HepG2 (cell line): ENCODE results near the gene AK2. TPM values are rescaled to one million over a fixed set of nuclear protein-coding genes. Genes with fewer than 3 reads are reported as not detected.

Experiments used
- AKAP8 ChIP-seq: sonication (generic); formaldehyde crosslinking; IDR thresholded peaks from 2 replicates; pipeline ENCODE4 v1.5.1; 2020; ENCODE audit warnings: mild to moderate bottlenecking, missing genetic modification reagents
- BATF2 ChIP-seq: sonication (generic); formaldehyde crosslinking; IDR thresholded peaks from 2 replicates; pipeline ENCODE4 v1.8.0; 2022; ENCODE audit warnings: mild to moderate bottlenecking, missing genetic modification reagents, moderate library complexity
- BCL6 ChIP-seq: IDR thresholded peaks from 2 replicates; pipeline ENCODE4 v1.6.1; 2016; ENCODE audit warnings: missing genetic modification reagents, missing compliant biosample characterization
- BHLHE40 ChIP-seq: IDR thresholded peaks from 2 replicates; pipeline ENCODE4 v1.6.1; 2011; ENCODE audit warnings: low read length, improper control_type of control experiment
- FOSL2 ChIP-seq: sonication (generic); formaldehyde crosslinking; IDR thresholded peaks from 2 replicates; pipeline ENCODE4 v1.4.0; 2020; ENCODE audit warnings: missing genetic modification reagents
- GABPB1 ChIP-seq: IDR thresholded peaks from 2 replicates; pipeline ENCODE4 v1.6.1; 2016; ENCODE audit warnings: mild to moderate bottlenecking, missing genetic modification reagents, moderate library complexity, missing compliant biosample characterization
- GATAD1 ChIP-seq: IDR thresholded peaks from 2 replicates; pipeline ENCODE4 v1.6.1; 2016; ENCODE audit warnings: missing genetic modification reagents, missing compliant biosample characterization
- HNF4A ChIP-seq: sonication (generic); formaldehyde crosslinking; IDR thresholded peaks from 2 replicates; pipeline ENCODE4 v1.4.0; 2020; ENCODE audit warnings: missing genetic modification reagents
- MAFK ChIP-seq, 2 experiments: IDR thresholded peaks in 1 of 2; conservative IDR thresholded peaks in 1 of 2; 2 replicates each; pipeline ENCODE4 v1.6.1; 2011; ENCODE audit warnings: improper control_type of control experiment in 2 of 2, low read length in 2 of 2
- MTF1 ChIP-seq: sonication (generic); formaldehyde crosslinking; IDR thresholded peaks from 2 replicates; pipeline ENCODE4 v1.5.0; 2020; ENCODE audit warnings: missing genetic modification reagents
- NFYB ChIP-seq: sonication (generic); formaldehyde crosslinking; IDR thresholded peaks from 2 replicates; pipeline ENCODE4 v1.4.0; 2020; ENCODE audit warnings: missing genetic modification reagents
- NFYC ChIP-seq: IDR thresholded peaks from 2 replicates; pipeline ENCODE4 v1.6.1; 2016; ENCODE audit warnings: missing genetic modification reagents, missing compliant biosample characterization
- NKX3-1 ChIP-seq: sonication (generic); formaldehyde crosslinking; IDR thresholded peaks from 2 replicates; pipeline ENCODE4 v1.5.0; 2020; ENCODE audit warnings: missing genetic modification reagents
- RAD51 ChIP-seq: fragments of 450-650 bp; IDR thresholded peaks from 2 replicates; pipeline ENCODE4 v1.6.1; 2016; ENCODE audit warnings: borderline replicate concordance
- RFX1 ChIP-seq: fragments of 450-650 bp; IDR thresholded peaks from 2 replicates; pipeline ENCODE4 v1.6.1; 2017
- RFXAP ChIP-seq: sonication (generic); formaldehyde crosslinking; IDR thresholded peaks from 2 replicates; pipeline ENCODE4 v1.4.0; 2020; ENCODE audit warnings: missing genetic modification reagents, borderline replicate concordance
- SMC3 ChIP-seq: IDR thresholded peaks from 2 replicates; pipeline ENCODE4 v1.6.1; 2011; ENCODE audit warnings: low read length, improper control_type of control experiment
- ZMYM4 ChIP-seq: sonication (generic); formaldehyde crosslinking; IDR thresholded peaks from 2 replicates; pipeline ENCODE4 v1.8.1; 2023; ENCODE audit warnings: mild to moderate bottlenecking, missing genetic modification reagents
- ZNF501 ChIP-seq: sonication (generic); formaldehyde crosslinking; IDR thresholded peaks from 2 replicates; pipeline ENCODE4 v1.5.1; 2020; ENCODE audit warnings: mild to moderate bottlenecking, moderate library complexity, missing genetic modification reagents
- ZNF615 ChIP-seq: sonication (generic); formaldehyde crosslinking; IDR thresholded peaks from 2 replicates; pipeline ENCODE4 v1.5.0; 2020; ENCODE audit warnings: mild to moderate bottlenecking, missing genetic modification reagents, borderline replicate concordance
- ZNF83 ChIP-seq: sonication (generic); formaldehyde crosslinking; IDR thresholded peaks from 2 replicates; pipeline ENCODE4 v1.4.0; 2020; ENCODE audit warnings: missing genetic modification reagents, mild to moderate bottlenecking, borderline replicate concordance
- ZSCAN25 ChIP-seq: sonication (generic); formaldehyde crosslinking; IDR thresholded peaks from 2 replicates; pipeline ENCODE4 v1.8.0; 2022; ENCODE audit warnings: mild to moderate bottlenecking, missing genetic modification reagents
- polyA plus RNA-seq, 8 experiments: library from polyadenylated mRNA; depleted of rRNA in 3 of 8; stranded (reverse) in 7 of 8; unstranded in 1 of 8; fragments of >200 nt; fragmentation: Illumina TruSeq in 4 of 8; extraction: Trizol in 4 of 8; gene quantifications; 2 replicates each; pipeline versions ENCODE4 v1.2.1 to v1.2.3, GENCODE V29; 2011 to 2016; ENCODE audit warnings: low read depth in 4 of 8, missing spikeins in 1 of 8, mixed read lengths in 1 of 8; ENCODE audit not compliant: insufficient read depth in 1 of 8
- total RNA-seq, 5 experiments: library from RNA; depleted of rRNA; stranded (reverse); fragments of >200 nt; fragmentation: Illumina TruSeq; extraction: Trizol; gene quantifications; 2 replicates each; pipeline ENCODE4 v1.2.3, GENCODE V29; 2016; ENCODE audit warnings: low read depth in 1 of 5
- TF ChIP-seq, protein P1 (sequence below): sonication (generic); formaldehyde crosslinking; IDR thresholded peaks from one replicate; pipeline ENCODE4 v1.5.1; 2020; ENCODE audit warnings: mild to moderate bottlenecking, missing genetic modification reagents; ENCODE audit errors: not compliant biosample characterization
- TF ChIP-seq, protein P2 (sequence below): sonication (generic); formaldehyde crosslinking; IDR thresholded peaks from 2 replicates; pipeline ENCODE4 v1.4.0; 2020; ENCODE audit warnings: missing genetic modification reagents, borderline replicate concordance

Gene AK2
- total and polyA plus RNA-seq, 2 of the 13 experiments (the other 11 are each of a cell fraction or from before 2014, with no cell fraction given), result 170 to 188 TPM

DNA sequence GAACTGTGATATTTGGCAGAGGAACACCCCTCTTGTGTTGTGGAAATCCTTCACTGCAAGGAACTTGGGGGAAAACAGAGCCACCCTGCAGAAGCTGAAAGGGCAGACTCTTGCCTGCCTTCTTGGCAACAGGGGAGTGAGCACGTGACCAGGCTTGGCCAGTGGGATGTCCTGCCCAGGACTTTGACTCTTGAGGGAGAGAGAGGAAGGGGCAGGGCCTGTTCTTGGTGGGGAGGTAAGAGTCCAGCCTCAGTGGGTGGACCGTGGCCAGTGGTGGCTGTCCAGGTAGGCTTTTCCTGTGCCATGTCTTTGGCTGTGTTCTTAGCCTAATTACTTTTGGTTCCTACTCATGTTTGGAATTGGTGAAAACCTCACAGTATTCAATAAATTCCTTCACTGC lies 8.6 kb upstream of the AK2 start (continued):
- TF ChIP-seq, protein P1, sequence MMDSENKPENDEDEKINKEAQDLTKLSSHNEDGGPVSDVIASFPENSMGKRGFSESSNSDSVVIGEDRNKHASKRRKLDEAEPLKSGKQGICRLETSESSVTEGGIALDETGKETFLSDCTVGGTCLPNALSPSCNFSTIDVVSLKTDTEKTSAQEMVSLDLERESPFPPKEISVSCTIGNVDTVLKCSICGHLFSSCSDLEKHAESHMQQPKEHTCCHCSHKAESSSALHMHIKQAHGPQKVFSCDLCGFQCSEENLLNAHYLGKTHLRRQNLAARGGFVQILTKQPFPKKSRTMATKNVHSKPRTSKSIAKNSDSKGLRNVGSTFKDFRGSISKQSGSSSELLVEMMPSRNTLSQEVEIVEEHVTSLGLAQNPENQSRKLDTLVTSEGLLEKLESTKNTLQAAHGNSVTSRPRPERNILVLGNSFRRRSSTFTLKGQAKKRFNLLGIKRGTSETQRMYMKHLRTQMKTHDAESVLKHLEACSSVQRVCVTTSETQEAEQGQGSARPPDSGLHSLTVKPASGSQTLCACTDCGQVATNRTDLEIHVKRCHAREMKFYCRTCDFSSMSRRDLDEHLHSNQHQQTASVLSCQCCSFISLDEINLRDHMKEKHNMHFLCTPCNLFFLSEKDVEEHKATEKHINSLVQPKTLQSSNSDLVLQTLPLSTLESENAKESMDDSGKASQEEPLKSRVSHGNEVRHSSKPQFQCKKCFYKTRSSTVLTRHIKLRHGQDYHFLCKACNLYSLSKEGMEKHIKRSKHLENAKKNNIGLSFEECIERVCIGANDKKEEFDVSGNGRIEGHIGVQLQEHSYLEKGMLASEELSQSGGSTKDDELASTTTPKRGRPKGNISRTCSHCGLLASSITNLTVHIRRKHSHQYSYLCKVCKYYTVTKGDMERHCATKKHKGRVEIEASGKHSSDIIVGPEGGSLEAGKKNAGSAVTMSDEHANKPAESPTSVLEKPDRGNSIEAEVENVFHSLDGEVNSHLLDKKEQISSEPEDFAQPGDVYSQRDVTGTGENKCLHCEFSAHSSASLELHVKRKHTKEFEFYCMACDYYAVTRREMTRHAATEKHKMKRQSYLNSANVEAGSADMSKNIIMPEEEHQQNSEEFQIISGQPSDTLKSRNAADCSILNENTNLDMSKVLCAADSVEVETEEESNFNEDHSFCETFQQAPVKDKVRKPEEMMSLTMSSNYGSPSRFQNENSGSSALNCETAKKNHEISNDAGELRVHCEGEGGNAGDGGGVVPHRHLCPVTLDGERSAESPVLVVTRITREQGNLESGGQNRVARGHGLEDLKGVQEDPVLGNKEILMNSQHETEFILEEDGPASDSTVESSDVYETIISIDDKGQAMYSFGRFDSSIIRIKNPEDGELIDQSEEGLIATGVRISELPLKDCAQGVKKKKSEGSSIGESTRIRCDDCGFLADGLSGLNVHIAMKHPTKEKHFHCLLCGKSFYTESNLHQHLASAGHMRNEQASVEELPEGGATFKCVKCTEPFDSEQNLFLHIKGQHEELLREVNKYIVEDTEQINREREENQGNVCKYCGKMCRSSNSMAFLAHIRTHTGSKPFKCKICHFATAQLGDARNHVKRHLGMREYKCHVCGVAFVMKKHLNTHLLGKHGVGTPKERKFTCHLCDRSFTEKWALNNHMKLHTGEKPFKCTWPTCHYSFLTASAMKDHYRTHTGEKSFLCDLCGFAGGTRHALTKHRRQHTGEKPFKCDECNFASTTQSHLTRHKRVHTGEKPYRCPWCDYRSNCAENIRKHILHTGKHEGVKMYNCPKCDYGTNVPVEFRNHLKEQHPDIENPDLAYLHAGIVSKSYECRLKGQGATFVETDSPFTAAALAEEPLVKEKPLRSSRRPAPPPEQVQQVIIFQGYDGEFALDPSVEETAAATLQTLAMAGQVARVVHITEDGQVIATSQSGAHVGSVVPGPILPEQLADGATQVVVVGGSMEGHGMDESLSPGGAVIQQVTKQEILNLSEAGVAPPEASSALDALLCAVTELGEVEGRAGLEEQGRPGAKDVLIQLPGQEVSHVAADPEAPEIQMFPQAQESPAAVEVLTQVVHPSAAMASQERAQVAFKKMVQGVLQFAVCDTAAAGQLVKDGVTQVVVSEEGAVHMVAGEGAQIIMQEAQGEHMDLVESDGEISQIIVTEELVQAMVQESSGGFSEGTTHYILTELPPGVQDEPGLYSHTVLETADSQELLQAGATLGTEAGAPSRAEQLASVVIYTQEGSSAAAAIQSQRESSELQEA (CRISPR knock-in tag), result no peak
- peak; percentile 77 for TF ChIP-seq NFYC (CRISPR knock-in tag)
- TF ChIP-seq BCL6, result no peak
- TF ChIP-seq SMC3, result no peak
- TF ChIP-seq, protein P2, sequence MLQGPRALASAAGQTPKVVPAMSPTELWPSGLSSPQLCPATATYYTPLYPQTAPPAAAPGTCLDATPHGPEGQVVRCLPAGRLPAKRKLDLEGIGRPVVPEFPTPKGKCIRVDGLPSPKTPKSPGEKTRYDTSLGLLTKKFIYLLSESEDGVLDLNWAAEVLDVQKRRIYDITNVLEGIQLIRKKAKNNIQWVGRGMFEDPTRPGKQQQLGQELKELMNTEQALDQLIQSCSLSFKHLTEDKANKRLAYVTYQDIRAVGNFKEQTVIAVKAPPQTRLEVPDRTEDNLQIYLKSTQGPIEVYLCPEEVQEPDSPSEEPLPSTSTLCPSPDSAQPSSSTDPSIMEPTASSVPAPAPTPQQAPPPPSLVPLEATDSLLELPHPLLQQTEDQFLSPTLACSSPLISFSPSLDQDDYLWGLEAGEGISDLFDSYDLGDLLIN, result no peak
- no peak for TF ChIP-seq ZNF615 (CRISPR knock-in tag)
- no peak for TF ChIP-seq MAFK (conservative IDR thresholded peaks at IDR 0.05 in 1 of 2, IDR thresholded peaks at IDR 0.05 in 1 of 2; ENCODE audit: low read length in 2 of 2)
- peak; percentile 80 for TF ChIP-seq HNF4A (CRISPR knock-in tag)
- no peak for TF ChIP-seq NKX3-1
- peak; percentile 72 for TF ChIP-seq NFYB (CRISPR knock-in tag)
- TF ChIP-seq FOSL2 (CRISPR knock-in tag), result no peak
- peak; percentile 70; the same call in 1 of the 2 replicates for TF ChIP-seq RAD51
- TF ChIP-seq ZMYM4 (CRISPR knock-in tag), result peak; percentile 72
- no peak for TF ChIP-seq RFX1
- TF ChIP-seq AKAP8 (CRISPR knock-in tag), result no peak
- no peak for TF ChIP-seq BATF2 (CRISPR knock-in tag)
- TF ChIP-seq GABPB1 (CRISPR knock-in tag), result 0 out of 2 replicates have a peak, but pooled peaks have one; percentile 26
- TF ChIP-seq BHLHE40, result peak; percentile 51
- TF ChIP-seq RFXAP (CRISPR knock-in tag), result peak; percentile 97
- peak; percentile 29; the same call in 1 of the 2 replicates for TF ChIP-seq GATAD1 (CRISPR knock-in tag)
- TF ChIP-seq ZSCAN25 (CRISPR knock-in tag), result no peak
- no peak for TF ChIP-seq MTF1
- TF ChIP-seq ZNF501 (CRISPR knock-in tag), result no peak
- TF ChIP-seq ZNF83 (CRISPR knock-in tag), result no peak
